HG03460 (cell line): ENCODE measurements around the gene GRIP2.

Experiments
- ATAC-seq: cut with Tn5 transposase; IDR thresholded peaks from one replicate; pipeline ENCODE4 v1.9.1; 2021; ENCODE audit not compliant: unreplicated experiment

Gene GRIP2

DNA sequence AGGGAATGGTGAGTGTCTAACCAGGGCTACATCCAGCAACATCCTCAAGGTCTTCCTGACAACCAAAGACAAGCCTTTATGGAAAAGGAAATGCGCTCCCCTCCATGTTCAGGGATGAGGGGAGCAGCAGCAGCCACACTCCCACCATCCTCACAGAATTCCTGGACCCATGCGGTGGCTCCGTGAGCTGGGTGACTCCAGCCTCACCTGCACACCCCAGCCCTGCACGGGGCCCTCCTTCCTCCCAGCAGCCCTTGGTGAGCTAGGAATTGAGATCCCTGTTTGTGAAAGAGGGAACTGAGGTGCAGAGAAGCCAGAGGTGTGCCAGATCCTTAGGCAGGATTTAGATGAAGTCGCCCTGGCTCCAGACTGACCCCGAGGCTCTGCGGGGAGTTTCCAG lies 52.3 kb downstream of the GRIP2 start:
- ATAC-seq: no peak

DNA sequence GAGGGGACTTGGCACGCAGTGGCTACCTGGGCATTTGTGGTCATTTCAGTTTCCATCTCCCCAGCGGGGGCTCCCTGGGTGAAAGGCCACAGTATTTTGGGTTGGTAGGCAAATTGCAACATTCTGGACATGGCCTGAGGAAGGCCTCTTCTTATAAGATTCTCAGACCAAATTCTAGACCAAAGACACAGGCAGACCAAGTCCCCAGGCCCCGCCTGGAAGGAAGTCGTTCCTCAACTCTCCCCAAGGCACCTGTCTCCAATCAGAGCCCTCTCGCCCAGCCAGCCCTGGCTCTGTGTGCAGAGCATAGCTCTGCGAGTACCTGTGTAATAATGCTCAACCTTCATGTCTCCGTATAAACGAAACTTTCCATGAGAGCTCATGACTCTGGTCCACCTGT lies 53.1 kb downstream of the GRIP2 start:
- ATAC-seq: no peak

DNA sequence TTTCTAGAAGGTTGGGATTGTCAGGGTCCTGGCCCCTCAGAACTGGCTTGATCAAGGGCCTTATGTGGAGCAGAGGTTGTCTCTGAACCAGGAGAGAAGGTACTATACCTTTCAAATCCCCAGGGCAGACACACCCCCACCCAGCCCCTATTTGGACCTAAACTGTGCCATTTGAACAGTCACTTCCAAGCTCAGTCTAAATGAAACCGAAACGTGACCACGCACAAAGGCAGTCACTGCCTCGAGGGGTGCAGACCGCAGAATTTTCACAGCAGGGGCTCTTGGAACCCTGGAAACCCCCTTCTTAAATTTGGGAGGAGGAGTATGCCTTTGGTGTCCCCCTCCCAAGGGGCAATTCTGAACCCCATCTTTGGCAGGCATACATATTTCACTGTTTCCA lies 53.7 kb downstream of the GRIP2 start:
- no peak for ATAC-seq

DNA sequence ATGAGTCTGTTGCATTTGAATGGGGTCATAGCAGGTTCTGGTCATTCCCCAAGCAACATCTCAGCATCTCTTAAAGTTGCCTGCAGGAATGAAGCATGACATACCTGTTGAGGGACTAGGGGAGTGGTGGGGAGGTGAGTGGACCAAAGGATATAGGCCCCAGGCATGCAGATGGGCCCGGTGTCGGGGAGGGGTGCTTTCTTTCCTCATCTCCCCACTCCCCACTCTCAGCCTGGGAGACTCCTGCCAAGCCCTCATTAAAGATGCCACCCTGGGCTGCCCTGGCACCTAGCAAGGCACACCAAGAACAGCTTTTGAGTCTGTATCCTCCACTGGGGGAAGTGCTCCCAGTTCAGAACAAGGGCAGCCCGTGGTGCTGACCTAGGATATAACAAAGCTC lies 54.2 kb downstream of the GRIP2 start:
- ATAC-seq: no peak

DNA sequence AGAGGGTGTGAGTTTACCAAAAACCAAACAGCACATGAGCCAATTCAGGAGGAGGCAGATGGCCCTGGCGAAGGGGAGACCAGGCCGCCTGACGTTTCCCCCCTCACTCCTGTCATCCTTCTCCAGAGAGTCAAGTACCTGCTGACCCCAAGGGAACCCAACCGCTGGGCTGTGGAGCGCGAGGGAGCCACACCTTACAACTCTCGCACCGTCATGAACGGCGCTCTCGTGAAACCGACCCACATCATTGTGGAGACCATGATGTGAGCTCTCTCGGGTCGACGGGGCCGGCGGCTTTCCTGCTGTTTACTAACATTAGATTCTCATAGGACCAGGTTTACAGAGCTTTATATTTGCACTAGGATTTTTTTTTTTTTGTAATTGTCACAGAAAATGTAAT lies 55.4 kb downstream of the GRIP2 start:
- ATAC-seq: no peak

DNA sequence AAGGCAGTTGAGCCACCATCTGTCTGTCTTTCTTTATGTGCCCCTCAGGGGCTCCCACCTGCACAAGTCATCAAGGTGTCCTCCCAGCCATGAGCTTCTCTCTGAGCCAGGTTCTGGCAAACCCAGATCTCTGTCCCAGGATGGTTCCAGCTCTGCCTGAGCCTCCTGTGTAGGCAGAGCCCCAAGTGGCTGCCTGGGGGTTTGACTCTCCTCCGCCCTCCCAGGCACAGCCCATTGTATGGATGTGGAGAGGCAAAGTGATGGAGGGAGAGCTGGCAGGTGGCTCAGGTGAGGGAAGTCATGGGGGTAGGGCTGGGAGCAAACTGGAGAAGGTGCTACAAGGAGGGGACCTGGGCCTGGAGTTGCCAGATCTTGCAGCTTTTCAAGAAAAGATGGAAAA lies 56.9 kb downstream of the GRIP2 start:
- no peak for ATAC-seq

DNA sequence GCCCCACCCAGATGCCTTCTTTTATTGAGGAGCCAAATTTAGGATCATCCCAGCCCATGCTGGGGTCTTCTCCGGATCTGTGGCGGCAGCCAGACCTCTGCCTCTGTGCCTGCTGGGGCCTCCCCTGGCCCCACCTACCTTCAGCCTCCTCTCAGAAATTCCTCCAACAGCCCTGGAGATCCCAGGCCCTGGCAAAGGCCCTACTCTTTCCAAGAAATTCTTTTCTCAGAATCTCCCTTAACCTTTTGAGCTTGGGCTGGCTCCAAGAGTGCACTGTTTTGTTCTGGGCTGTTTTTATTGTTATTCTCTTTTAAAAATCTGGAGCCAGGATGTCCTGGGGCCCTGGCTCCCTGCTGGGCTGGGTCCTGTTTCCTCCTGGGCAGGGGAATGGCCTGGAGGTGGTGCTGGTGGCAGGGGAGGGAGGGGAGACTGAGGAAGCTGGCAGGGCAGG lies 57.8 kb downstream of the GRIP2 start:
- ATAC-seq: no peak

DNA sequence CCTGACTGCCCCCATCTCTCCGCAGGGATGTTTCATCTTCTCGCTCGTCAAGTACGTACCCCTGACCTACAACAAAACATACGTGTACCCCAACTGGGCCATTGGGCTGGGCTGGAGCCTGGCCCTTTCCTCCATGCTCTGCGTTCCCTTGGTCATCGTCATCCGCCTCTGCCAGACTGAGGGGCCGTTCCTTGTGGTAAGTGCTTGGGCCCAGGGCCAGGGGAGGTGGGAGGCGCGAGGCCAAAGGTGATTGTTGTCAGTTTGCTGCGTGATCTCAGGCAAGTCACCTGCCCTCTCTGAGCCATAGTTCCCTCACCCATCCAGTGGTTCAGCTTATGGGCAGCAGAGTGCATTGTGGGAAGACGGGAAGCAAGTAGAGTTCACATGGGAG lies 58.5 kb downstream of the GRIP2 start:
- no peak for ATAC-seq

DNA sequence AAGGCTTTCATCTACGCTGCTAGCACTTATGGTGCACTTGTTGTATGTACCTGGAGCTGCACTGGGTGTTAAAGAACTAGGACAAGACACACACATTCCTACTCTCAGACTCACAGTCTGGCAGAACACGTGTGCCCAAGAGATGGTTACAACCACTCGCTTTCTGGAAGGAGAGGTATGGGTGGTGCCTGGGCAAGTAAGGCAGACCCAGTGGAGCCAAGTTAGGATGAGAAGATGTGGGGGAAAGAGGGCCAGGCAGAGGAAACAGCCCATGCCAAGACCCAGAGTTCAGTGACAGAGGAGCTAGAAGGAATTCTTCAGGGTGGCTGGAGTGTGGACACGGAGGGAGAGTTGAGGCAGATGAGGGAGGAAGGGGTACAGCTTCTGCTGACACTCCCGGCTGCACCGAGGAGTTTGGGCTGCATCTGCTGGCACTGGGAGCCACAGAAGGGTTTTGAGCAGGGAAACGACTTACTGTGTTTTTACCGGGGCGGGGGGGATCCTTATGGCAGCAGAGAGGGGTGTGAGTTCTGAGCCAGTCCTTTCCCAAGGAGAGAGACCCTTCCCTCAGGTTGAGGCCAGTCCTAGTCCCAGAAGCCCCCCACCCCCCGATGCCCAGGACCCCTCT lies 59.0 kb downstream of the GRIP2 start:
- no peak for ATAC-seq

DNA sequence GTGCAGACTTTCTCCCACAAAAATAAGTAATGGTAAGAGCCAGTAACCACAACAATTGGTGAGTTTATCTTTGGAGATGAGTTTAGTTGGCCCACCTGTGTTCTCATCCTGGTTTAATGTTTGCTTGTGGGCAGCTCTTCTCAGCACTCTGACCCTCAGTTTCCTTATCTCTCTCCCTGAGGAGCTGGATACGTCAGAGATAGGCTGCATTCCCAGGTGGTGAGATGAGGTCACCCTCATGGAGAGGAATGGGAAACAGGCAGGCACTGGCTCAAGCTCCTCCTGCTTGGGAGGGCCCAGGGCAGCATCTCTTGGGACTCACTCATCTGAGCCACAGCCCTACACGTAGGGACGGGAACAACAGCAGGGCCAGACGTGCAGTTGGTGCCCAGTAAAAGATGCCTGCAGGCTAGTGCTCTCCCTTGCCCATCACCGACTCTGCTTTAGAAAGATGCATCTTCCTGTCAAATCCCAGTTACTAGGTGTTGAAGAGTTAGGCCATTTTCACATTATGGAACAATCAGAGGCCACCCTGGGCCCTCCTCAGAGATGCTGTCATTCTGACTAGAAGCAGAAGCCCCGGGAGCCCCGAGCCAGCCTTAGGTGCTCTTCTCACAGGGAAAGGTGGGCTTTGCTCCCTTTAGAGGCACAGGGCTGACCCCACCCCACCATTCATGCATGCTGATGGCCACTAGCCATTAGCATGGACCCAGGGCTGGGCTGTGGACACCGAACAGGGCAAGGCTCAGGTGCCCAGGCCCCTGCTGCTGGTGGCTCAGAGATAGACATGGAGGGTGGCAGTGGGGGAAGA lies 59.7 kb downstream of the GRIP2 start:
- ATAC-seq: no peak

DNA sequence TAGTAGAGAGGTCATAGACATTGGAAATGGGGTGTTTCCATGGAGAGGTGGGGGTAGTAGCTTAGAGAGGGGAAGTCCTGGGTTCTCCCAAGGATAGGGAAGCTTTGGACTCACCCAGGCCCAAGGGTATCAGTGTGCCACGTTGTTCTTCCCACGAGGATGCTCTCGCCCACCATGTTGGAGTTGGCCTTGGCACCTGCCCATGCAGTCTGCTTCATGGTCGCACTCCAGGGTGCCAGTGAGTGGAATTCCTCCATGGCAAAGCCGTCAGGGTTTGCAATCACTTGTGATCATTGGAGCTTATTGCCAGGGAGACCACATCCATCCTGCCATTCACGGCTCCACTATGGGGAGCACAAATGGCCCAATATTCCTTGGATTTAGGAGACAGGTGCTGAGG lies 60.6 kb downstream of the GRIP2 start:
- no peak for ATAC-seq

DNA sequence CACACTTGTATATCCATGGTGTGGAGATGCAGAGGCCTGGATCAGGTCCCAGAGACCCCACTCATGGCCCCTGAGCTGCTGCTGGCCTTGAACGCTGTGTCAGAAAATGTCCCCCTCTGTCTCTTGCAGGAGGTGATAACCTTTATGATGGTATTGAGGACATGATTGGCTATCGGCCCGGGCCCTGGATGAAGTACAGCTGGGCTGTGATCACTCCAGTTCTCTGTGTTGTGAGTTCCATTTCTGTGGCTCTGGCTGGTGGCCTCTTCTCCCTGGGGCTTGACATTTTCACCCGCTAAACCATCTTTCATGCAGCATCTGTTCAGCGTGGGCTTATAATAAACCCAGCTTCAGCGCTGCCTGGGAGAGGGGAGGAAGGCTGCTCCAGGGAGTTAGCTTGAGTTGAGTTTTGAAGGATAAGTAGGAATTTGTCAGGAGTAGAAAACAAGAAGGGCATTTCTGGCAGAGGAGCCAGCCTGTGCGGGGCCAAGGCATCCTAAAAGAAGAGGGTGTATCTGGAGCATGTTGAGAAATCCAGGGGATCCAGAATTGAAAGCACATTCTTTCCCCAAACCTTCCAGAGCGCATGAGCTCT lies 61.1 kb downstream of the GRIP2 start:
- ATAC-seq: no peak

DNA sequence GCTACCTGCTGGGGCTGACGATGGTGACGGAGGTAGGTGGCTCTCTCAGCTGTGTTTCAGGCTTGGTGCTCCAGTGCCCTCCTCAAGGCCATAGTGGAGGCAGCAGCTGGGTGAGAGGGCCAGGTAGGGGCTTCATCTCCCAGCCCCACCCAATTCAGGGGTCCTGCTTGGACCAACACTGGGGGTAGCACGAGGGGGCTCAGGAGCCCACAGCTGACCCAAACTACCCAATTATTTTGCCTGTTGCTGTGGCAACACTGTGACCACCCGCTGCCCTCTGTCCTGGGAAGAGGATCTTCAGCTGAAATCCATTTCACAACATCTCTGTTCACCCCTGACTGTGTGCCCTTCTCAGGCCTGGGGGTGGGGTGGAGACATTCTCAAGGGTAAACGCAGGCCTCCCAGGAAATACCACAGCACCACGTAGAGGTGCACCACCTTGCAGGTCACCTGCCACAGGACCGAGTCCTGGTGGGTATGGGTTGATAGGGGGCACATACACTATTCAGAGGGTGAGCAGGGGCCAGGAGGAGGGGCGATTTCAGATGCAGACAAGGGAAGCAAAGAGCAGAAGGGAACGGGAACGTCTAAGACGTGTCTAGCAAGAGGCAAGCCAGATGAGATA lies 62.7 kb downstream of the GRIP2 start:
- no peak for ATAC-seq

DNA sequence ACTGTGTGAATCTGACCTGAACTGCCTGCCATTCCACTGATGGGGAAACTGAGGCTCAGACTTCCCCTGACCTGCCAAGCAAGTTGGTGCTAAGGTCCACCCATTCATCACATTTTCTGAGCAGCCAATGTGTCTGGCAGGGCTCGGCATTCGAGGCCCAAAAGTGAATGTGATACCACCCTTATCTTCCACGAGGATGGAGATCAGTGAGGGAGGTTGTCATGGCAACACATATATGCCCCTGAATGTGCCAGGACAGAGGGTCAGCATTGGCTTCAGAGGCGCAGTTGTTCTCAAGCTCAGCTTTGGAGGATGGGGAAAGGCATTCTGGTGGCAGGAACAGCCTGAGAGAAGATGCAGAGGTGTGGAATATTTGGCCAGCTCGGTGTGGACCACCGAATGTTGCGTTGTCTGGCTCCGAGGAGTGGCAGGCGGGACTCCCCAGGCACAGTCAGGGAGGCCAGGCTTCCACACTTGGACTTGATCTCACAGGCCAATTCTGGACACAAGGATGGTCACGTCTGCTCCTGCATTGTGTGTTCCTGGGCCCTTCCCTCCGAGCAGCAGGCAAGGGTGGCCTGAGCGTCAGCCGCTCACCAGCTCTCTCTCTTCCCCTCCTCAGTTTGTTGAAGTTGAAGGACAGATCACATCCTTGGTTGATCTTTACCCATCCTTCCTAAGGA lies 63.4 kb downstream of the GRIP2 start:
- no peak for ATAC-seq

DNA sequence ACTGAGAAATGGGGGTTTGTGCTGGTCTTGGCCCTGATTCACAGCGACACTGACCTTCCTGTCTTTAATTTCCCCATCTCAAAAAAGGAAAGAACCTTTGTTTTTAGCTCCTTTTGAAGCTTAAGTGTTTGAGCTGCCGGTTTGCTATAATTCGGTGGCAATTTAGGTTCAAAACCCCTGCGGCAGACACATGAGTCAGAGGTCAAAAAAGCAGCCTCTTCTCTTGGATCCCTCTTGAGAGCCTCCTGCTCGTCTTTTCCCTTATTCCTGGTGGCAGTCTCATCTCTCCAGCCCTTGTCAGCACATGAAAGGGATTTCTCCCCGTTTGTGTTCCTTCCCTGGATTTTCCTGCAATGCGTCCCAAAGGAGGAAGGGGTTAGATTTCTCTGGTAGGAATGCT lies 64.5 kb downstream of the GRIP2 start:
- ATAC-seq: no peak

DNA sequence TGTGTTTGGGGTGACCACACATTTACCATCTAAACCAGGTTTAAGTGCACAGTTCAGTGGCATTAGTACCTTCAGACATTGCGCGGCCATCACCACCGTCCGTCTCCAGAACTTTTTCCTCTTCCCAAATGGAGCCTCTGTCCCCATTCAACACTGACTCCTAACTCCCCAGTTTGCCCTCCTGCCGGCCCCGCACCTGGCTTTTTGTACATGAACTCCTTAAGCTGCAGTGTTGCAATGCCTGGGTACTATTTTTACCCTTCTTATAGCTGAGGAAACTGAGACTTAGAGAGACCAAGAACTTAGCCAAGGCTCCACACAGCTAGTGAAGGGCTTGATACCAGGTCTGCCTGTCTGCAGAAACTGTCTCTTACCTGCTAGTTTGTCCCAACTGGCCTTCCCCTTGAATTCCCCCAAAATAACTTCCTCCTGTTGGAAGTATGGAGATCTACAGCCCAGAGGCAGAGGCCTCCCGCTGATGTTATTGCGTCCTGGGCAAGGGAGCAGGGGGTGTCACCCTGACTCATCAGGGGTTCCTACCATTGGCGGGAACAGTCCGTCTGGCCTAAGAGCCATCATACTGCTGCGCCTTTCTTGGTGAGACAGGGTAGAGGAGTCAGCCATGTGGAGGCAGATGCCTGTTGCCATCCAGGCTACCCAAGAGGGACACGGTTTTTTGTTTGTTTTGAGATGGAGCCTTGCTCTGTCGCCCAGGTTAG lies 65.6 kb downstream of the GRIP2 start:
- no peak for ATAC-seq

DNA sequence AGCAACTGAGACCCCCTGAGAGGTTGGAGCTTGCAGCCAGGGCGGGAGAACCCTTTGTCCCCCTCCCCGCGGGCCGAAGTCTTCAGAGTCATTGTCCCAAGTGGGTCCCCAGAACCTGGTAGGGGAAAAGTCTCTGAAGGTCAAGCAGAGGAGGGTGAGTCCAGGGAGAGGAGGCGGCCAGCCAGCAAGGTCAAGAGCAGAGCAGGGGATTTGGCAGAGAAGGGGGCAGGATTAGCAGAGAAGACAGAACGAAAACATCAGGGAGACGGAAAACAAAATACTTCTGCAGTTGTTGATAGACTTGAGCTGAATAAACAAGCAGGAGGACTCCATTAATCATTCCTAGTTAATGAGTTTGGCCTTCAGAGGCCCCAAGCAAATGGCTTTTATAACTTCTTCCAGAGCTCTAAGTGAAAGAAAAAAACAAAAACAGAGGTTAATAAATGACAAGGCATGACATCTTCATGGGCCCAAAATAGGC lies 66.7 kb downstream of the GRIP2 start:
- no peak for ATAC-seq

DNA sequence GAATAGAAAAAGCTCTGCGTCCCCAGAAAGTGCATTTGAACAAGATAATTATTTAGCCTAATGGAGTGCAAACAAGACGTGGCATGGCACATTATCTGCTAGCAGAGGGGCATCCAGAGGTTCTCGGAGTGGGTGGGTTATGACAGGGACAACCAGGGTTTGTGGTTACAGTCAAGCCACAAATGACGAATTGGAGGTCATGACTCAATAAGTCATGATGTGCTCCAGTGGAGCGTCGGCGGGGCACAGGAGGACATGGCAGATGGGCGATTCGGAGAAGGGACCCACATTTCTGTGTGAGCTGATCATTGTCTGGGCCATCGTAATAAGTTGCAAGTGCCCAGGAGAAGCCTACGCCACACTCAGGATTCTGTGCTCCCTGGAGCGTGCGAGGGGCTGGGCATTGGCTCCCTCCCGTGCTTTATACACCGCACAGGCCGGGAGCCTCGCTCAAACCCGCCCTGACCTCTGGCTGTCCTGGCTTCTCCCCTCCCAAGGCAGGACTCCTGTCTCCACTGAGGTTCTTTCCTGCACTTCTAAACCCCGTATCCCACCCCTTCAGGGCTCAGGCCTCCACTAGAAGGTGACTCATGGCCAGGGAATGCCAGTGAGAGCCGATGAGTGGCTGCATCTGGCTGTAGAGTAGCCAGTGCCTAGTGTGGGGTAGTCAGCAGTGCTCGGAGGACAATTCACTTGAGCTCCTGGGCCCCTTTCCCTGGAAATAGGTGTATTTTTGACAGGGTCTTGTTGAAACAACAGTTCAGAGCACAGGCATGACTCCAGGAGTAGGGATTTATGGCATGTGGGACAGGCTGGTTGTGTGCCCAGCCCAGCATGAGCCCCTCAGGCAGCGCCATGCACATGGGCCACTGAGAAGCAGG lies 67.4 kb downstream of the GRIP2 start:
- no peak for ATAC-seq

DNA sequence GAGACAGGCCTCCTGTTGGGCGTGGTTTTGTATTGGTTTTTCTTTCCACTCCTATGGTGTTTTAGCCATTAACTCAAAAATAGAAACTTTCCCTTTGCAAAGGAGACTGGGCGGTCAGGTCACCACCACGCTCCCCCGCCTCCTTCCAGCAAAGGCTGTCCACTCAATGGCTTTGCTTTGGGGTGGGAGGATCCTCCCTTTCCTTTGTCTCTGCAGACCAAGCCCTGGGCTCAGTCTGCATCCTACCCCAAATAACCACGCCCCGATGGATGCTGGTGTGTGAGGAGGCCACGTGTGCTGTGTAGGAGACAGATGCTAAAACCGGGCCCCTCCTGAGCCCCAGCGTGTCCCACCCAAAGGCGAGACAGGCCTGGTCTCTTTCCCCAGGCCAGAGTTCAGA lies 68.5 kb downstream of the GRIP2 start:
- no peak for ATAC-seq

DNA sequence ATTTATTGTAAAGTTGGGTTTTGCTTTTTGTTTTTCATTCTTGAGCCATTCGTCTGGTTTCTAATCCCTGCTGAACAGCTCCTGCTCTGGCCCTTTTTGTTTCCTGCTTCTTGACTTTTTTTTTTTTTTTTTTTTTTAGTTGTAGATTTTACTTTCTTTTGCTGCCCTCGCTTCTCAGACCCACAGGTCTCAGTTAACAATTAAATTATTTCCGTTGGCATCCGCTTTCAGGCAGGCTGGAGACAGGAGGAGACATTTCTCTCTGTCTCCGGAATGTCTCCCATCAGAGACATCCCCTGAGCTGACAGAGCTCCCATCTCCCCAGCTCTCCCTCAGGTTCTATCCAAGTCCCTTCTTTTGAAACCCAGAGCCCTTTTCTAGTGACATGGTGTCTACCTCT lies 69.1 kb downstream of the GRIP2 start:
- no peak for ATAC-seq
